Memory B cell (primary cell): ENCODE results near the gene SPATA46.

ENCODE experiments used
- ATAC-seq: fragments of 150-1000 bp; cut with Tn5 transposase; 2 replicates; pipeline ENCODE4 v1.10.0; 2021; ENCODE audit warnings: low read depth, mild to moderate bottlenecking, moderate library complexity
- DNase-seq, 2 donors: peaks; one replicate each; pipeline ENCODE4 v3.0.0; 2022; ENCODE audit warnings: low spot score in 2 of 2
- H3K27ac Mint-ChIP-seq: one replicate; pipeline ENCODE4 v1.8.0; 2022; ENCODE audit warnings: mild to moderate bottlenecking, moderate library complexity, mixed read lengths
- H3K27me3 Mint-ChIP-seq: one replicate; pipeline ENCODE4 v1.8.0; 2022; ENCODE audit warnings: mixed read lengths
- H3K36me3 Mint-ChIP-seq: one replicate; pipeline ENCODE4 v1.8.0; 2022; ENCODE audit warnings: mild to moderate bottlenecking, mixed read lengths
- H3K4me1 Mint-ChIP-seq: one replicate; pipeline ENCODE4 v1.8.0; 2022; ENCODE audit warnings: mixed read lengths
- H3K4me3 Mint-ChIP-seq: one replicate; pipeline ENCODE4 v1.8.0; 2022; ENCODE audit warnings: mild to moderate bottlenecking, moderate library complexity, mixed read lengths
- H3K9me3 Mint-ChIP-seq: one replicate; pipeline ENCODE4 v1.8.0; 2022; ENCODE audit warnings: mixed read lengths

Gene SPATA46

DNA sequence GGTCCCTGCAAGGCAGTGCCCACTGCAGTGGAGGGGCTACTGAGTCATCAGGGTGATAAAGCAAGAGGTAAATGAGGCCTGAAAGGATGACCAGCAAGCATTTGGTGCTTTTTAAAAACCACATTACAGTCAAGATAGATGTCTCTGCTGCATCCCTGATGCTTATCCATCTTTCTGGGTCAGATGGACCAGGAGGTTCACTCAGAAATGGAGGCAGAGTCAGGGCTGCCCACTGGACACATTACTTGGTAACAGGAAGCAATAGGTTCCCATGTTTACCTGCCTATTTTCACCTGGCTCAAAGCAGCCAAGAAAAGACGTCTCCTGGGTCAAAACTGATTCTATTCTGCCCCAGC lies 3.6 kb downstream of the SPATA46 start:
- ATAC-seq (no peak), DNase-seq (no peak)
- Mint-ChIP-seq H3K36me3 (no peaks in the 10 kb centered on the region), H3K9me3 (no peaks in the 10 kb centered on the region), H3K4me1 (no peaks in the 10 kb centered on the region), H3K27me3 (peaks cover 6% of the 10 kb centered on the region), H3K4me3 (no peak overlapping the region), H3K27ac (no peak overlapping the region)

DNA sequence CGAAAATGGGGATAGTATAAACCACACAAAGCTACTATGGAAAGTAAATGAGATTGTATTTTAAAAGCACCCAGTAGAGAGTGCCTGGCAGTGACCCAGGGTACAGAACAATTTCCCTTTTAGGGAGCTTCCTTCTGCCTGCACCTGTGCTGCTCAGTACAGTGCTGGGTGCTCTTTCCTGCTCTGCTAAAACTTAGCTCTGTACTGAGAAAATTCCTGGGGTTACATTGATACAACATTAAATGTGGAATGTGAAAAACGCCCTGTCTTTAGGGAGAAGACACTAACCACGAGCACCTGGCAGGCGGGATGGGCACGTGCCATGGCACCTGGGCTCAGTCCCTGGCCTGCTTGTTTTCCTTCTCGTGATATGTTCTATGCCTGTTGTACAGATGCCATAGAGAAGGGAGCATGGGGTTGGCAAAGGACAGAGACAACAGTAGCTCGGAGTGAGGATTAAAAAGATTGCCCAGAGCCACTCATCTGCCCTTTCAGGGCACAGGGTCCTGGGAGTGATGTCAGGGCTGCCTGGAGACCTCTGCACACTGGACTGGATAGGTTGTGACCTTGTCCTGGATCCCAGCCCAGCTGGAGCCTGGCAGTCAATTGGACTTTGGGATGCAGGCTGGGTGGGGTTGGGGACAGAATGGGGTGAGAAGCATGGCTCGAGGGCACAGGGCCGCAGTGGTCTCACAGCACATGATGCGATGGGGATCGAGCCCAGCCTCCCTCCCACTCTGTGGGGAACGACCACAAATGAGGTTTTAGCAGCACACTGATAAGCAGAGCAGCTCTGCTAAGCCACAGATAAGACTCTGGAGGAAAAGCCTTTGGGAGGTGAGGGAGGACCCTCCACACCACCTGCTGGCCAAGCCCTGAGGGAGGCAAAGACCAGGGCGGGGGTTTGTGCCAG lies 4.2 kb downstream of the SPATA46 start:
- H3K27me3 Mint-ChIP-seq: peaks cover 2% of the 10 kb centered on the region
- no peaks in the 10 kb centered on the region for H3K9me3 Mint-ChIP-seq
- H3K4me3 Mint-ChIP-seq: no peak overlapping the region
- no peaks in the 10 kb centered on the region for H3K36me3 Mint-ChIP-seq
- ATAC-seq (no peak), DNase-seq (no peak)
- H3K27ac Mint-ChIP-seq: no peak overlapping the region
- H3K4me1 Mint-ChIP-seq: no peaks in the 10 kb centered on the region

DNA sequence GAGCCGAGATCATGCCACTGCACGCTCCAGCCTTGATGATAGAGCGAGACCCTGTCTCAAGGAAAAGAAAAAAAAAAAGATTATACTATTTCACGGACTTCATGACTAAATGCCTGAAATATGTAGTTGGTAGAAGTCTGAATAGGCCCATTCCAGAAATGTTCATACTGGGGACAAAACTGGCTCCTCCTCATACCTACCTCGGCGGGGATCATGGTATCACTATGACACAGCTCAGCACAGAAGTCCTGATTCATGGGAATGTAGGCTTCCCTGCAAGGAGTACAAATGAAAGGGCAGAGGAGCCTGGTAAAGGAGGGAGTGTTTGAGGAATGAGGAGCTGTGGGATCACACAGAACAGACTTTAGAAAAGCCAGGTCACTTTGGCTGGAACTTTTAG lies 5.0 kb downstream of the SPATA46 start:
- no peak for DNase-seq
- Mint-ChIP-seq H3K4me1 (no peaks in the 10 kb centered on the region), H3K36me3 (no peaks in the 10 kb centered on the region), H3K27me3 (peaks cover 2% of the 10 kb centered on the region), H3K4me3 (no peak overlapping the region), H3K27ac (no peak overlapping the region), H3K9me3 (no peaks in the 10 kb centered on the region)
- ATAC-seq: no peak

DNA sequence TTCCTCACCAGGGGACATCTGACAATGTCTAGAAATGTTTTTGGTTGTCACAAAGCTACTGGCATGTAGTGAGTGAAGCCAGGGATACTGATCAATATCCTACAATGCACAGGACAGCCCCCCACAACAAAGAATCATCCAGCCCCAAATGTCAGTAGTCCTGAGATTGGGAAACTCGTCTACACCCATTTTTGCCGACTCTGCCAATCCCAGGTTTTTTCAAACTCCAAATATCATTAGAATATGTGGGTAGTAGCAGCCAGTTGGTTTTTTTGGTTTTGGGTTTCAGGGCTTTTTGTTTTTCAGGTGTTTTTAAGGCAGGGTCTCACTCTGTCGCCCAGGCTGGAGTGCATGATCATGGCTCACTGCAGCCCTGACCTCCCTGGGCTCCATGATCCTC lies 5.9 kb downstream of the SPATA46 start:
- Mint-ChIP-seq H3K27me3 (peaks cover 2% of the 10 kb centered on the region), H3K4me3 (no peak overlapping the region), H3K4me1 (no peaks in the 10 kb centered on the region), H3K9me3 (no peaks in the 10 kb centered on the region), H3K36me3 (no peaks in the 10 kb centered on the region), H3K27ac (no peak overlapping the region)
- no peak for DNase-seq
- ATAC-seq: no peak

DNA sequence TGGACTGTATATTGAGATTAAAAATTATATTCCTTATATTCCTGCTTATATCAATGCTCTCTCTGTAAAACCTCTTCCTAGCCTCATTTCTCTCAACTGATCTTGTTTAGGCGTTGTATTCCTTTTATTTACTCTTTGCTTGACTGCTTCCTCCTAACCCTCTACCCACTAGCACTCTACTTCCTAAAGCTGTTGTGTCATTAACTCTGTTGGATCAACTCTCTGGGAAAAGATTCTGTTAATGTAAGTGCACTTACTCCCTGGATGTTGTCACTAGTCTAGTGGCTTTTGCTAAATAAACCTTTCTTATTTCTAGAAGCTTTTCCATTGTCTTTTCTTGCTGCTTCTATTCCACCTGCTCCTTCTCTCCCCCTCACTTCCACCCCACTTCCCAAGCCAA lies 6.5 kb downstream of the SPATA46 start:
- Mint-ChIP-seq H3K9me3 (no peaks in the 10 kb centered on the region), H3K4me1 (no peaks in the 10 kb centered on the region), H3K4me3 (no peak overlapping the region)

DNA sequence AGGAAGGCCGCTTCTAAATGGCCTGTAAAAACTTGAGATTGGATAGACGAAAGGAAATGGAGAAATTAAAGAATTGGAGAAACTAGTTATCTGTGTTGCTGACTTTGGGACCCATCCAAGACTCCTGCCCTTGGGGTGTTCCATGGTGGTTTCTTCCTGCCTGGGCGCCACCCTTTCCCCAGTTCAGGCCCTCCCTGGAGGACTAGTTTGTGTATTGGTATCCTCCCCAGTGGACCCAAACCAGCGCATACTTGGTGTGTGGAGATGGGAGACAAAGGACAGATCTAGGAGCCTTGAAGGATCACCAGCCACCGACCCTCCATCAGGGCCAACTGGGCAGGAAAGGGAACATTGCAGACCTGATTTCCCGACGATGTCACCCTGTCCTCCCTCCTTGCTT lies 7.1 kb downstream of the SPATA46 start:
- Mint-ChIP-seq H3K4me3 (no peak overlapping the region), H3K36me3 (no peaks in the 10 kb centered on the region), H3K27me3 (peaks cover 3% of the 10 kb centered on the region), H3K9me3 (no peaks in the 10 kb centered on the region), H3K27ac (no peak overlapping the region), H3K4me1 (no peaks in the 10 kb centered on the region)
- DNase-seq: no peak
- no peak for ATAC-seq

More for the DNA sequence above, 6.5 kb downstream of the SPATA46 start:
- peaks cover 3% of the 10 kb centered on the region for H3K27me3 Mint-ChIP-seq
- H3K27ac Mint-ChIP-seq: no peak overlapping the region
- no peaks in the 10 kb centered on the region for H3K36me3 Mint-ChIP-seq
- ATAC-seq (no peak), DNase-seq (no peak)

DNA sequence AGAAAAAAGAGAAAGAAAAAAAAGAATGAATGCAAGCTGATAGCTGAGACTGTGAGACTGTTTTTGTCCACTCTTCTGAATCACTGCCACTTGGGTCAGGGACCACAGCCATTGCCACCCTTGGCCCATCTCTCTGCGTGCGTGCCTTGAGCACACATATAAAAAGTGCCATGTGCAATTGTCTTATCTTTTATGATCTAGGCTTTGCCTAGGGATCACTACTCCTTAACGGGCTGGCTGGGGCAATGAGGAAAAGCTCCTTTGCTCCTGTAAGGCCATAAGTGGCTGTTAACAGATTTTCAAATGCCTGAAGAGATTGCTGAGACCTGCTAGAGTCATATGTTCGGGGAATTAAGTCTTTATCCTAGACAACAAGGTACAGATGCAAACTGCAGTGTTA lies 8.2 kb downstream of the SPATA46 start:
- ATAC-seq (no peak), DNase-seq (no peak)
- H3K27ac Mint-ChIP-seq: no peak overlapping the region
- no peaks in the 10 kb centered on the region for H3K9me3 Mint-ChIP-seq
- peaks cover 2% of the 10 kb centered on the region for H3K4me1 Mint-ChIP-seq
- no peak overlapping the region for H3K4me3 Mint-ChIP-seq
- H3K36me3 Mint-ChIP-seq: no peaks in the 10 kb centered on the region
- peaks cover 7% of the 10 kb centered on the region for H3K27me3 Mint-ChIP-seq

DNA sequence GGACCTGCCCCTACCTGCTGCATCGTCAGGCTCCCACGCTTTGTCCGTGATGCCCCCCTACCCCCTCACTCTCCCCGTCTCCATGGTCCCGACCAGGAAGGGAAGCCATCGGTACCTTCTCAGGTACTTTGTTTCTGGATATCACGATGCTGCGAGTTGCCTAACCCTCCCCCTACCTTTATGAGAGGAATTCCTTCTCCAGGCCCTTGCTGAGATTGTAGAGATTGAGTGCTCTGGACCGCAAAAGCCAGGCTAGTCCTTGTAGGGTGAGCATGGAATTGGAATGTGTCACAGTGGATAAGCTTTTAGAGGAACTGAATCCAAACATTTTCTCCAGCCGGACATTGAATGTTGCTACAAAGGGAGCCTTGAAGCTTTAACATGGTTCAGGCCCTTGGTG lies 8.9 kb downstream of the SPATA46 start:
- H3K9me3 Mint-ChIP-seq: no peaks in the 10 kb centered on the region
- peaks cover 2% of the 10 kb centered on the region for H3K4me1 Mint-ChIP-seq
- ATAC-seq (no peak), DNase-seq (no peak)
- H3K36me3 Mint-ChIP-seq: no peaks in the 10 kb centered on the region
- H3K4me3 Mint-ChIP-seq: no peak overlapping the region
- H3K27ac Mint-ChIP-seq: no peak overlapping the region
- H3K27me3 Mint-ChIP-seq: peaks cover 10% of the 10 kb centered on the region

DNA sequence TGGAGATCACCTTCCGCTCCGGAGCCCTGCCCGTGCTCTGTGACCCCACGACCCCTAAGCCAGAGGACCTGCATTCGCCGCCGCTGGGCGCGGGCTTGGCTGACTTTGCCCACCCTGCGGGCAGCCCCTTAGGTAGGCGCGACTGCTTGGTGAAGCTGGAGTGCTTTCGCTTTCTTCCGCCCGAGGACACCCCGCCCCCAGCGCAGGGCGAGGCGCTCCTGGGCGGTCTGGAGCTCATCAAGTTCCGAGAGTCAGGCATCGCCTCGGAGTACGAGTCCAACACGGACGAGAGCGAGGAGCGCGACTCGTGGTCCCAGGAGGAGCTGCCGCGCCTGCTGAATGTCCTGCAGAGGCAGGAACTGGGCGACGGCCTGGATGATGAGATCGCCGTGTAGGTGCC lies 9.6 kb downstream of the SPATA46 start:
- H3K4me1 Mint-ChIP-seq: peaks cover 2% of the 10 kb centered on the region
- no peak overlapping the region for H3K27ac Mint-ChIP-seq
- no peak overlapping the region for H3K4me3 Mint-ChIP-seq
- H3K9me3 Mint-ChIP-seq: no peaks in the 10 kb centered on the region
- DNase-seq (no peak), ATAC-seq (no peak)
- peaks cover 10% of the 10 kb centered on the region for H3K27me3 Mint-ChIP-seq
- no peaks in the 10 kb centered on the region for H3K36me3 Mint-ChIP-seq

DNA sequence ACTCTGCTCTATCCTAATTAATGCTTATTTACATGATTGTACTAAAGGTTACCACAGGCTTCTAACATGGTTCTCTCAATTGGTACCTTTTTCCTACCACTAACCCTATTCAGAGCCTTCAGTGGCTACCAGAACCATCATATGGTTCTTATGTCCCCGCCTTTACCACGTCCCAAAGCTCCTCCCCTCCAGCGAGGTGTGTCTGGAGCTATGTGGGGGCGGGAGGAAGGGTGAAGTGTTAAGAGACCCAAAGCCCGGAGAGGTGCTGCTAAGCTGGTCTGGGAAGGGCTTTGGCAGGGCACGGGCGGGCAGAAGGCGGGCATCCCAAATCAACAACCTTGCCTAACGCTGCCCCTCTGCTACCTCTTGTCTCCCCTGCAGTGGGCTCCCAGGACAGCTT lies 10.0 kb downstream of the SPATA46 start:
- H3K27ac Mint-ChIP-seq: no peak overlapping the region
- no peak overlapping the region for H3K4me3 Mint-ChIP-seq
- H3K27me3 Mint-ChIP-seq: peaks cover 9% of the 10 kb centered on the region
- no peaks in the 10 kb centered on the region for H3K9me3 Mint-ChIP-seq
- DNase-seq (no peak), ATAC-seq (no peak)
- H3K36me3 Mint-ChIP-seq: no peaks in the 10 kb centered on the region
- H3K4me1 Mint-ChIP-seq: peaks cover 2% of the 10 kb centered on the region

DNA sequence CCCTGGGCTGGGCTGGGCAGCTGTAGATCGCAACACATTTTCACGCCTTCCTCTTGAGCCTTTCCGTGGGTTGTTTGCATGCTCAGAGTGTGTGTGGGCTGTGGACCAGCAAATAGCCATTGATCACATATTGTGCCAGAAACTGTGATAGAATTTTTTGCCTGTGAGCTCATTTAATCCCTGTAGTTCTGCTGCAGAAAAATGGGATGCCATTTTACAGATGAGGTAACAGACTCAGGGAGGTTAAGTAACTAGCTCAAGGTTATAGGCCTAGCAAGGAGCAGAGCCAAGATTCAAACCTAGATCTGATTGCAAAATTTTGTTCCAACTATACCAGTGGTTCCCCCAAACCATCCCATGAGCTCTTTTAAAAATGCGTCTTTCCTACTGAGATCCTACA lies 10.5 kb downstream of the SPATA46 start:
- Mint-ChIP-seq H3K36me3 (no peaks in the 10 kb centered on the region), H3K27ac (no peak overlapping the region), H3K4me1 (peaks cover 2% of the 10 kb centered on the region), H3K9me3 (no peaks in the 10 kb centered on the region), H3K4me3 (no peak overlapping the region), H3K27me3 (peaks cover 9% of the 10 kb centered on the region)
- no peak for ATAC-seq
- no peak for DNase-seq

DNA sequence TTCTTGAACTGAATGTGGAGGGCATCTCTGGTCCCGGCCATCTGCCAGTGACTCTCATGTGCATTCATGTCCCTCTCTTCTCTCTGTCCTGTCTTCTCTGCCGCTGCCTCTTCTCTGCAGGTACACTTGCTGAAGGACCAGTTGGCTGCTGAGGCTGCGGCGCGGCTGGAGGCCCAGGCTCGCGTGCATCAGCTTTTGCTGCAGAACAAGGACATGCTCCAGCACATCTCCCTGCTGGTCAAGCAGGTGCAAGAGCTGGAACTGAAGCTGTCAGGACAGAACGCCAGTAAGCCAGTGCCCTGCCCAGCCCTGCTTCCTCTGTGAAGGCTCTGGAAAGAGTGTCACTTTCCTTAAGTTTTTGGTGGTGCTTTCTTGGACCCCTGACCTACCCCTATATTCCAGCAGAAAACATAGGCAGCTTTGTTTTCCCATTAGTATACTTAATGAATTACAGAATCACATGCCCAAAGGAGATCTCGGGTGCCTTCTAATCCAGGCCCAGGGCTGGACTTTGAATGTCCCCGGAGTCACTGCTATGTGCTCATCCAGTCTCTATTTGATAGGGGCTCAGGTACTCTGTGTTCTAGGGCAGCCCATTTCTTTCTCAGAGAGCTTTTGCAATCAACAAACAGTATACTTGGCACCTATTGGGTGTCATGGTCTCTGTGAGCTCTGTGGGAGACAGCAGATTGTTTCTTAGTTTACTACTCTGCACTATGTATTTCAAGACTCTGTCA lies 11.2 kb downstream of the SPATA46 start:
- Mint-ChIP-seq H3K9me3 (no peaks in the 10 kb centered on the region), H3K4me3 (no peak overlapping the region), H3K4me1 (peaks cover 2% of the 10 kb centered on the region), H3K27ac (no peak overlapping the region), H3K27me3 (peaks cover 9% of the 10 kb centered on the region), H3K36me3 (no peaks in the 10 kb centered on the region)
- DNase-seq: no peak
- no peak for ATAC-seq

DNA sequence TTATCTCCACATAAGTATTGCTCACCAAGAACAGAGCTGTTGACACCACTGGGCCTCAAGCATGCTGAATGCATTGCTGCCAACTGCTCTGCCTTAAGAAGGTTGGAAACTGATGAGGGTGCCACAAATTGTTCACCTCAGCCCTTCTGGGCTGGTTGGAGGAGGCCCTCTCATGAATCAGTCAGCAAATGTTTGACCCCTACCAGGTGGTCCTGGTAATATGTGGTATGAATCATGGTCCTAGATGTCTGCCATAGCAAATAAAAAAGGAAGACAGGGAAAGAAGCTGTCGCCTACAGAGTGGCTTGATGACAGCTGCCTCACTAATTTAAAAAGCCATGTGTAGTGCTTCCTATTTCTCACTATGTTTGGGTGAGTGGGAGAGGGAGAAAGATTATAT lies 12.2 kb downstream of the SPATA46 start:
- peaks cover 11% of the 10 kb centered on the region for H3K27me3 Mint-ChIP-seq
- H3K27ac Mint-ChIP-seq: no peak overlapping the region
- no peak for DNase-seq
- no peaks in the 10 kb centered on the region for H3K36me3 Mint-ChIP-seq
- no peaks in the 10 kb centered on the region for H3K9me3 Mint-ChIP-seq
- ATAC-seq: no peak
- H3K4me3 Mint-ChIP-seq: no peak overlapping the region
- H3K4me1 Mint-ChIP-seq: peaks cover 2% of the 10 kb centered on the region

DNA sequence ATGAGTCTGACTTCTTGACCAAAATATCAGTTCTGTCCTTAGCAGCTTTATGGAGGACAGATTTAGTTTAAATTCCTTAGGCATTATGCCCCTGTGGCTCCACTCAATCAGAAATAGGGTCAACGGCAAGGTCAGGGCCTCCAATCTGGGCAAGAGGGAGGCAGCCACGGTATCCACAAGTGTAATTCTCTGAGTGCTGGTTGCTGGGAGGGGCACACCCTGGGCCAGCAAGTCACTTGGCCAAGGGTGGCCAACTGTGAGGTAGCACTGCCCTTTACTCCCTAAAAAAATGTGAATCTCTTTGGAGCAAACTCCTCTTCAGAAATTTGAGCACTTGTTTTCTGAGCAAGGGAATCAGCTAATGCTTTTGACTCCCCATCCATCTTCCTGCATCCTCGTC lies 12.8 kb downstream of the SPATA46 start:
- H3K4me1 Mint-ChIP-seq: peaks cover 2% of the 10 kb centered on the region
- H3K36me3 Mint-ChIP-seq: no peaks in the 10 kb centered on the region
- ATAC-seq (no peak), DNase-seq (no peak)
- H3K27ac Mint-ChIP-seq: no peak overlapping the region
- H3K4me3 Mint-ChIP-seq: no peak overlapping the region
- H3K9me3 Mint-ChIP-seq: no peaks in the 10 kb centered on the region
- peaks cover 14% of the 10 kb centered on the region for H3K27me3 Mint-ChIP-seq

DNA sequence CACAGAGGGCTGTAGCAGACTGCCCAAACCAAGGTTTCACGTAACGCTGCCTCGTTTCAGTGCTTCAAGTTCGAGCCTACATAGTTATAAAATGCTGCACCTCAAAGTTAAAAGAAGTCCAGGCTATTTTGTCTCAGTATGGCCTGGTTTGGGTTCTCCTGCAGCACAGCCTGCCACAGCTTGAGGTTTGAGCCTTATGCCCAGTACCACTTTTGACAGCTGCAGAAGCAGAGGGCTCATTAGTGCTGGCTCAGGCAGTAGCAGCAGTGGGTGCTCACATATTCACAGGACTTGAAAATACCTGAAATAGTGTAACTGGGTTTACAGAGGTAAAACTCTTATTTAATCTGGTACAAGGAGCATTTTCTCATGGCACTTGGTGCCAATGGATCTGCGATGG lies 15.3 kb downstream of the SPATA46 start:
- no peaks in the 10 kb centered on the region for H3K36me3 Mint-ChIP-seq
- H3K27ac Mint-ChIP-seq: no peak overlapping the region
- H3K9me3 Mint-ChIP-seq: no peaks in the 10 kb centered on the region
- H3K27me3 Mint-ChIP-seq: peaks cover 19% of the 10 kb centered on the region
- DNase-seq: no peak
- no peak overlapping the region for H3K4me3 Mint-ChIP-seq
- H3K4me1 Mint-ChIP-seq: peaks cover 2% of the 10 kb centered on the region
- no peak for ATAC-seq
